ENCODE results near the gene ANKRD23.
A peak's percentile ranks its signal among the peaks of the same experiment; 100 is the strongest.
"Not testable (repeated sequence)": the region's sequence is repeated elsewhere in the genome, so short reads cannot be mapped to it uniquely, and the experiment has no call there.

Gene ANKRD23
- total RNA-seq = 1.7 to 6.7 (median 3.6) reads per million in 4 donors

DNA sequence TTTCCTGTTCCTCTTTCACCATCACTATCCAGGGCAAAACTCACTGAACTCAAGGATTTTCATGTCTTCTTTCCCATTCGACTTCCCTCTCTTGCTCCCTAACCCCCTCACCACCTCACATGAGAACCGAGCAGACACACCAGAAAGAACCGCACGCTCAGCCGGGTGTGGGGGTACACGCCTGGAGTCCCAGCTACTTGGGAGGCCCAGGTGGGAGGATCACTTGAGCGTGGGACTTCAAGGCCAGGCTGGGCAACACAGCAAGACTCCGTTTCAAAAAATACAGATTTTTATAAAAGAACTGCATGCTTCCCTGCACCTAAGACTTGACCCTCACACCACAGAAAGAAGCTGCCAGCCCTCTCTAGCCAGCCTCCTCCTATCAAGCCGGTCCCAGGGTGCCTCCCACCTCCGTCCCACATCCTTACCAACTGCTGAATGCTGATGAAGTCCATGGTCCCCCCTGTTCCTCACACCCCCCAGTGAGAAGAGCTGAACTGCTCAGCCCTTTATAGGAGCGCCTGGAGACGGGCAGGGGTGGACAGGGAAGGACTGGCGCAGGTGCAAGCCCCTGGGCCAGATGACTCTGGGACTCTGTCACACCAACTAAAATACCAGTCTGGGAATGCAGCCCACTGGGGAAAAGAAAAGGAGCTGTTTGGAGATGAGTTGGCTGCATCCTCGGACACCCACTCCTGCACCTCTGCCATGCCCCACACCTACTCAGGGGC, at the start of gene ANKRD23:
Gene ANKRD23, minus strand, starts transcription at position 484 of the 731 bp plus-strand sequence. Its CDS starts 29 bp downstream, at position 455.
- DNase-seq = no peak

GRCh38 chr2:96891591-96892333, 47.9 kb upstream of the ANKRD23 start:
- DNase-seq = peak in 1 of 5 donors; percentile 23

DNA sequence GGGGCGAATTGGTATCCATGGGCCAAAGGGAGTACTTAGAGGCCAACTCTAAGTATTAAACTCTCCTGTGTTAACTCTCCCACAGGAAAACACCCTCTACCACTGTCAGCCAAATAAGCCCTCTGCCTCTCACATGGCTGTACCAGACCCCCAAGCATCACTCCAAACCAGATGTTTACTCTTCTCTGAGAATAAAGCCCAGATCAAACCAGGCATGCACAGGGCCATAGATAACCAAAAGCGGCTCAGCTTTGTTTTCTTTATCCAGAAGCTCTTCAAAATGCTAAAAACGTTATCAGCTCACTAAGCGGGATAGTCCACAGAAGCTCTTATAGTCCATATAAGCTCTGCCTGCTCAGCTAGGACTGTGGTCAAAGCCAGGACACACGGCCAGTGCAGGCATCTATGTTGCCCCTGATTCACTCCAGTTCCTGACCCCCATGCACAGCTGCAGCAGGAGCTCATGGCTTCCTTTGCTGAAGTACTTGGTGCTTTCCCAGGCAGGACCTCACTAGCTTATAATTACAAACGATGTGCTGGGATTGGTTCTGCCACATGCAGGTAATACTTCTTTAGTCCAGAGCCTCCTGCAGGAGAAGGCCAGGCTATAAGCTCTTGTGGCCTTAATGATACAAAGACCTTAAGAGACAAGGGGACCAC, 47.0 kb upstream of the ANKRD23 start:
- no peak for DNase-seq

GRCh38 chr2:96890252-96890651, 46.4 kb upstream of the ANKRD23 start:
- DNase-seq = no peak

DNA sequence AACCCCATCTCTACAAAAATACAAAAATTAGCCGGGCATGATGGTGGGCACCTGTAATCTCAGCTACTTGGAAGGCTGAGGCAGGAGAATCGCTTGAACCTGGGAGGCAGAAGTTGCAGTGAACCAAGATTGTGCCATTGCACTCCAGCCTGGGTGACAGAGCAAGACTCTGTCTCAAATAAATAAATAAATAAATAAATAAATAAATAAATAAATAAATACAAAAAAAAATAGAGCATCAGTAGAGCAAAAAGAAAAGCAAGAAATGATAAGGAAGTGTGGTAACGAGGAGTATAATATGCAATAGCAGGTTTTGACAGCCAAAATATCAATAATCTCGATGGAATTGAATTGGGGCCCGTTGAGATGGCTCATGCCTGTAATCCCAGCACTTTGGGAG, 45.7 kb upstream of the ANKRD23 start:
- not testable (repeated sequence) for DNase-seq

DNA sequence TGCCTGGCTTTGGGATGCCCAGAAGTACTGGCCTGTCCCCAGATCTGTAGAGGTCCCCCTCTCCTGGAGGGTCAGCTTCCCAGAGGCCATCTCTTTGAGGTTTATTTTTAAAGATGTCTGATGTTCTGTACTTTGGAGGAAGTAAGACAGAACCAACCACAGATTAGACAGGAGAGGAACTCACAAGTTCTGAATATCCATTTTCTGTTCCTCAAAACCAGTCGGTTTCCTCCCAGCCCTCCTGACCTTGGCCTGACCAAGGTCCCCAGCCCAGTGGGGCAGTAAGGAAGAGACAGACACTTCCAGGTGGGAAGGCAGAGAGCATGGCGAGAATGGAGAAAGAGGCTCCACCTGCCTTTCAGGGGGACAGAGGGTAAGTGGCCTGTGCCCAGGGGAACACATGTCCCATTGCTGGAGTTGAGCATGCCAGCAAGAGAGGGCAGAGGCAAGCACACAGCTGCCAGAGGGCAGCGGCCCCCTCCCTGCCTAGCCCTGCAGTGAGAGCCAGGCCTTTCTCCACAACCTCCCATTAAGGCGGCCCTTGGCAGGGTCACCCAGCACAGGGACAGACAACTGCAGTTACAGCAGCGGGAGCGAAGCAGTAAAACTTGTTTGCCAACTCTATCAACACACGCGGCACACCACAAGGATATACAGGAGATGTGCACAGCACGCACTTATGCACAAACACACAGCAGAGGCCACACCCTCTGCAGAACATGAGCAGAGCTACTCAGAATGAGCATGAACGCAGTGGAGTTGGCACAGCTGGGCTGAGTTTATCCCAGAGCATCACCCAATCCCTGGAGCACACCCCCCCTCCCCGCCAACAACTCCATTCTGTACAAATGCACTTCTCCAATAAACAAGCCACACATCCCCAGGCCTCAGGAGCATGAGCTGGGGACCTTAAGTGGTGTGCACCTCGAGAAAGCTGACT, 44.5 kb upstream of the ANKRD23 start:
- DNase-seq = no peak

GRCh38 chr2:96887493-96888012, 43.7 kb upstream of the ANKRD23 start:
- no peak for DNase-seq

- DNase-seq = no peak
These were observed 41.9 kb upstream of the ANKRD23 start for GRCh38 chr2:96885432-96886347.

GRCh38 chr2:96884299-96885094, 40.7 kb upstream of the ANKRD23 start:
- no peak for DNase-seq

GRCh38 chr2:96883306-96883705, 39.5 kb upstream of the ANKRD23 start:
- DNase-seq = no peak

- DNase-seq = no peak
These were observed 39.1 kb upstream of the ANKRD23 start for GRCh38 chr2:96882906-96883305.

GRCh38 chr2:96882230-96882629, 38.4 kb upstream of the ANKRD23 start:
- no peak for DNase-seq

- no peak for DNase-seq
These were observed 37.8 kb upstream of the ANKRD23 start for GRCh38 chr2:96881349-96882195.

- no peak for DNase-seq
These were observed 37.1 kb upstream of the ANKRD23 start for GRCh38 chr2:96880891-96881273.

GRCh38 chr2:96879545-96880040, 35.8 kb upstream of the ANKRD23 start:
- DNase-seq = no peak

DNA sequence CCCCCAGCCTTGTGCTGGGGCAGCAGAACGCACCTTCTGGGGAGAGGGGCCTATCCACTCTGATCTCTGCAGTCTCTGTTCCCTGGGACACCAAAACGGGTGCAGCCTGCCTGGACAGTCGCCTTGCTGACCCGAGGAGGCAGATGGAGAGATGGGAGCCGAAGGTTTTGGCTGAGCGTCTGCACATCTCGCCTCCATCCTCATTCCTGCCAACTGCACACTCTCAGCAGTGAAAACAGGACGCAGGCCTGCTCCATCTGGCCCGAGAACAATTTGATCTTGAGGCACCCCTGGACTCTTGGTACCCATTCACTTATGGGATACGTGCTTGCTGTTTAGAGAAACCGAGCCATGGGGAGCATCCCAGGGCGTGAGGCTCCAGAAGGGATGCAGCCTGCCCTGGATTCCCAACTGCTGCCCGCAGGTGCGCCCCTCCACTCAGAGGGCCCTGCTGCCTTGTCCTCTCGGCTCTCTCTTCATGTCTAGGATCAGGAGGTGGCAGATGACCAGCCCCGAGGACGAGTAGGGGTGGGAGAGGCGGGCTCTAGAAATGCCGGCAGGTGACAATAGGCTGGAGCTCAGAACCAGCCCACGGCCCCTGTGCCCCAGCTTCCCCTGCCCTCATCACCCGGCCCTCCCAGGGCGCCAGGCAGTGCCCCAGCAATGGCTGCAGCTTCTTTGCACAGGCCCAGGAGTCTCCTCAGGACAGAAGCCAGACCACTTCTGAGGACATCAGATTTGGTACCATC, 35.1 kb upstream of the ANKRD23 start:
- DNase-seq = no peak

DNA sequence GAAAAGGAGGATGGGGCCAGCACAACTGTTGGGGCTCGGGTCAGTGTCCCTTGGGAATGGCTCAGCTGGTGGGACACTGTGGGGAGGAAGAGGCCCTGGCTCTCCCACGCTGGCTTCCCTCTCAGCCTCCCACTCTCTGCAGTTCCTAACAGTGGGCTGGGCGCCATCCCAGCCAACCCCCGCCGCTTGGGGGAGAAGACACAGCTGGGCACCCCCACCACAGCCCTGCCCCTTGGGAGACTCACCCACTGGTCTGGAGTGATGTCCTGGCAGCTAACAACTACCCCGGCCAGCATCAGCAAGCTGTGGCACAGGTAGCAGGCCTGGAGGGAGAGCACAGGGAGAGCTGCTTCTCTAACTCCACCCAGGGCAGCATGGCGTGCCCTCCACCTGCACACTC, 34.4 kb upstream of the ANKRD23 start:
- DNase-seq = no peak

- no peak for DNase-seq
These were observed 33.8 kb upstream of the ANKRD23 start for GRCh38 chr2:96877631-96878092.

Measured in T-helper 1 cell (primary cell).